Activated CD4-positive, alpha-beta T cell treated with anti-CD3 and anti-CD28 coated beads, Interleukin-2, Interleukin-6, amounts not matched to agents 100 ng/mL and 50 ng/mL, durations not matched to agents 16 hours and 8 hours (primary cell): ENCODE results near the gene AGXT.

Source experiments
- DNase-seq: peaks from one replicate; pipeline ENCODE4 v3.0.0-alpha.2; 2020

AGXT gene

GRCh38 chr2:240917009-240917683 is 48.5 kb downstream of the AGXT start:
- DNase-seq: no peak

- no peak for DNase-seq
These were observed 49.1 kb downstream of the AGXT start for GRCh38 chr2:240917684-240918257.

GRCh38 chr2:240918258-240919091 is 49.9 kb downstream of the AGXT start:
- DNase-seq: no peak

- no peak for DNase-seq
These were observed 50.6 kb downstream of the AGXT start for GRCh38 chr2:240919161-240919781.

- no peak for DNase-seq
These were observed 51.5 kb downstream of the AGXT start for GRCh38 chr2:240919786-240920782.

GRCh38 chr2:240920783-240921231 is 52.2 kb downstream of the AGXT start:
- no peak for DNase-seq

- DNase-seq: peak; percentile 12
These were observed 52.8 kb downstream of the AGXT start for GRCh38 chr2:240921311-240921994.

GRCh38 chr2:240921995-240922244 is 53.3 kb downstream of the AGXT start:
- DNase-seq: no peak

- no peak for DNase-seq
These were observed 53.8 kb downstream of the AGXT start for GRCh38 chr2:240922245-240922981.

GRCh38 chr2:240922982-240923537 is 54.4 kb downstream of the AGXT start:
- no peak for DNase-seq

GRCh38 chr2:240925191-240925567 is 56.6 kb downstream of the AGXT start:
- peak; percentile 15 for DNase-seq

- DNase-seq: no peak
These were observed 57.2 kb downstream of the AGXT start for GRCh38 chr2:240925568-240926515.

GRCh38 chr2:240926516-240927389 is 58.1 kb downstream of the AGXT start:
- no peak for DNase-seq

- no peak for DNase-seq
These were observed 58.8 kb downstream of the AGXT start for GRCh38 chr2:240927390-240927781.

- no peak for DNase-seq
These were observed 60.1 kb downstream of the AGXT start for GRCh38 chr2:240928476-240929363.

GRCh38 chr2:240929364-240930095 is 60.9 kb downstream of the AGXT start:
- DNase-seq: no peak
